OCI-LY1 (cell line): Measurements from ENCODE around the gene NKPD1.

Source experiments
- CTCF ChIP-seq: fragments of 200-600 bp; sonication (generic), shearing (Covaris generic); IDR thresholded peaks from 2 replicates; pipeline ENCODE4 v1.5.1; 2017; ENCODE audit warnings: mild to moderate bottlenecking, antibody characterized with exemption, low read length, moderate library complexity, mixed read lengths
- EZH2 ChIP-seq: fragments of 200-600 bp; sonication (generic), shearing (Covaris generic); IDR thresholded peaks from 2 replicates; pipeline ENCODE4 v1.8.0; 2017; ENCODE audit warnings: borderline replicate concordance, mixed run types, mild to moderate bottlenecking, antibody characterized with exemption, low read length, moderate library complexity, mixed read lengths

GRCh38 chr19:45117167-45117594 is 43.6 kb downstream of the NKPD1 start:
- TF ChIP-seq EZH2 (no peak), CTCF (no peak)
